Measurements from ENCODE around the gene HSPG2. TPM values are rescaled to one million over a fixed set of nuclear protein-coding genes. Genes with fewer than 3 reads are reported as not detected.

HSPG2 gene
- total and polyA plus RNA-seq, 2 of the 8 experiments (the other 6 are each of a cell fraction or from before 2014, with no cell fraction given): 17.8 to 111 TPM

- H4K91ac ChIP-seq (replicated peaks; ENCODE audit: insufficient read length, low read length): no peak overlapping the region
- no peak for DNase-seq (ENCODE audit: low read depth in 1 of 2, low spot score in 2 of 2)
- no peak overlapping the region for H2AK5ac ChIP-seq (ENCODE audit: low read depth, low read length)
- H3K9me3 ChIP-seq (ENCODE audit: insufficient read depth in 2 of 2, low read depth in 1 of 2, low read length in 1 of 2): no peaks in the 10 kb centered on the region
- no peaks in the 10 kb centered on the region for H3K79me1 ChIP-seq (ENCODE audit: low read depth, low read length)
- peaks cover 3 to 6% of the 10 kb centered on the region in 2 experiments for H4K20me1 ChIP-seq (replicated peaks in 1 of 2; ENCODE audit: control insufficient read depth in 1 of 2, insufficient read depth in 2 of 2, low read length in 2 of 2)
- H4K5ac ChIP-seq (ENCODE audit: insufficient read length, low read depth, low read length): no peak overlapping the region
- no peak overlapping the region for H3K18ac ChIP-seq (ENCODE audit: extremely low read depth, low read length)
- no peak overlapping the region for H3K14ac ChIP-seq (ENCODE audit: insufficient read length)
- FAIRE-seq: no peak
- ChIA-PET CTCF (ENCODE audit: partially characterized antibody) (interaction anchor here (0.8 to 2.4 kb wide), 17 partner anchors 10 to 94 kb away, joined by 3 to 7 read pairs (median 4); partner anchors contain the start of gene CELA3B), POLR2A (ENCODE audit: partially characterized antibody) (interaction anchor here (0.7 to 1.7 kb wide), 5 partner anchors 16 to 60 kb away, joined by 3 to 4 read pairs (median 3); no protein-coding TSS in a partner anchor)
- no peak overlapping the region for H3K9ac ChIP-seq (replicated peaks in 1 of 4; ENCODE audit: extremely low read depth in 1 of 4, low read depth in 3 of 4, low read length in 3 of 4)
- H3K4me2 ChIP-seq (ENCODE audit: insufficient read depth in 1 of 2, low read depth in 2 of 2, low read length in 2 of 2): no peak overlapping the region
- H3K56ac ChIP-seq (replicated peaks; ENCODE audit: insufficient read length, low read depth, low read length): no peak overlapping the region
- H3K23me2 ChIP-seq (ENCODE audit: low read depth, low read length): peaks cover 2% of the 10 kb centered on the region; the same call in 1 of the 2 replicates
- H2BK20ac ChIP-seq (ENCODE audit: low read length): no peak overlapping the region
- H3K27ac ChIP-seq (ENCODE audit: low read depth, low read length): no peak overlapping the region
- H4K8ac ChIP-seq (ENCODE audit: extremely low read depth, insufficient read depth, low read length): no peak overlapping the region
- no peak overlapping the region for H3K4me3 ChIP-seq (ENCODE audit: extremely low read depth in 1 of 4, insufficient read depth in 2 of 4, low read depth in 3 of 4, low read length in 4 of 4)
- no peak overlapping the region for H2BK15ac ChIP-seq (ENCODE audit: low read length)
- no peak overlapping the region for H2BK12ac ChIP-seq (ENCODE audit: low read depth, low read length)
- WGBS, 2 experiments (ENCODE audit: extremely low coverage in 1 of 2, insufficient coverage in 1 of 2, insufficient read length in 1 of 2, insufficient replicate concordance in 2 of 2, low coverage in 1 of 2, low lambda C conversion rate in 2 of 2, missing lambda C conversion rate in 1 of 2): 95% methylated on average over 11 of the region's 11 CpGs; no CpG with 5 or more reads in 1 of the 2 experiments
- no peak overlapping the region for H2AFZ ChIP-seq (ENCODE audit: low read length)
- no peak overlapping the region for H3K23ac ChIP-seq (ENCODE audit: insufficient read length)
- H3K4ac ChIP-seq (replicated peaks; ENCODE audit: insufficient read length, low read depth, low read length): no peak overlapping the region
- H3K4me1 ChIP-seq (replicated peaks in 1 of 4; ENCODE audit: control insufficient read depth in 3 of 4, insufficient read depth in 4 of 4, low read length in 3 of 4): no peaks in the 10 kb centered on the region
- H3K36me3 ChIP-seq (ENCODE audit: control insufficient read depth in 2 of 4, insufficient read depth in 4 of 4, low read length in 3 of 4): peaks cover 5 to 66% (median 40%) of the 10 kb centered on the region in 4 experiments
- H2BK5ac ChIP-seq (ENCODE audit: low read depth, low read length): no peak overlapping the region
- no peaks in the 10 kb centered on the region for H3K27me3 ChIP-seq (replicated peaks in 1 of 4; ENCODE audit: control insufficient read depth in 3 of 4, extremely low read depth in 1 of 4, insufficient read depth in 3 of 4, low read length in 3 of 4)
- H2BK120ac ChIP-seq (replicated peaks; ENCODE audit: low read depth, low read length): no peak overlapping the region
- no peaks in the 10 kb centered on the region for H3K79me2 ChIP-seq (ENCODE audit: control insufficient read depth in 1 of 2, insufficient read depth in 2 of 2, low read length in 2 of 2)
- TF ChIP-seq KDM4A (IDR thresholded peaks at IDR 0.05; ENCODE audit: low read depth, low read length, severe bottlenecking): no peak
- no peak for TF ChIP-seq EP300 (IDR thresholded peaks at IDR 0.05; ENCODE audit: borderline replicate concordance in 1 of 2, low read depth in 2 of 2, low read length in 2 of 2)
- TF ChIP-seq MAFK (IDR thresholded peaks at IDR 0.05; ENCODE audit: low read depth, low read length): no peak
- no peak for TF ChIP-seq PHF8 (conservative IDR thresholded peaks at IDR 0.05; ENCODE audit: low read depth, low read length)
- TF ChIP-seq SIN3A (conservative IDR thresholded peaks at IDR 0.05 in 1 of 2, IDR thresholded peaks at IDR 0.05 in 1 of 2; ENCODE audit: low read depth in 1 of 2, low read length in 2 of 2): no peak
- TF ChIP-seq POLR2AphosphoS5 (IDR thresholded peaks at IDR 0.05; ENCODE audit: low read depth, low read length): no peak
- TF ChIP-seq TAF1 (IDR thresholded peaks at IDR 0.05; ENCODE audit: low read depth, low read length): no peak
- TF ChIP-seq, protein P1, sequence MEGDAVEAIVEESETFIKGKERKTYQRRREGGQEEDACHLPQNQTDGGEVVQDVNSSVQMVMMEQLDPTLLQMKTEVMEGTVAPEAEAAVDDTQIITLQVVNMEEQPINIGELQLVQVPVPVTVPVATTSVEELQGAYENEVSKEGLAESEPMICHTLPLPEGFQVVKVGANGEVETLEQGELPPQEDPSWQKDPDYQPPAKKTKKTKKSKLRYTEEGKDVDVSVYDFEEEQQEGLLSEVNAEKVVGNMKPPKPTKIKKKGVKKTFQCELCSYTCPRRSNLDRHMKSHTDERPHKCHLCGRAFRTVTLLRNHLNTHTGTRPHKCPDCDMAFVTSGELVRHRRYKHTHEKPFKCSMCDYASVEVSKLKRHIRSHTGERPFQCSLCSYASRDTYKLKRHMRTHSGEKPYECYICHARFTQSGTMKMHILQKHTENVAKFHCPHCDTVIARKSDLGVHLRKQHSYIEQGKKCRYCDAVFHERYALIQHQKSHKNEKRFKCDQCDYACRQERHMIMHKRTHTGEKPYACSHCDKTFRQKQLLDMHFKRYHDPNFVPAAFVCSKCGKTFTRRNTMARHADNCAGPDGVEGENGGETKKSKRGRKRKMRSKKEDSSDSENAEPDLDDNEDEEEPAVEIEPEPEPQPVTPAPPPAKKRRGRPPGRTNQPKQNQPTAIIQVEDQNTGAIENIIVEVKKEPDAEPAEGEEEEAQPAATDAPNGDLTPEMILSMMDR (IDR thresholded peaks at IDR 0.05; ENCODE audit: control extremely low read depth in 1 of 3, insufficient read depth in 1 of 3, low read depth in 1 of 3, low read length in 3 of 3): no peak
- TF ChIP-seq KDM1A (IDR thresholded peaks at IDR 0.05; ENCODE audit: borderline replicate concordance, low read length): no peak
Measured at GRCh38 chr1:21882721-21883415, 54.2 kb downstream of the HSPG2 start.
